Stimulated activated naive CD8-positive, alpha-beta T cell treated with anti-CD3 and anti-CD28 coated beads, Interleukin-15, Interleukin-2, amounts not matched to agents 100 ng/mL and 50 ng/mL, for 24 hours (primary cell): Measurements from ENCODE around the gene ME1.

Source experiments
- H3K27ac Mint-ChIP-seq: one replicate; pipeline ENCODE4 v1.8.0; 2021; ENCODE audit warnings: mild to moderate bottlenecking, mixed read lengths
- H3K27me3 Mint-ChIP-seq: one replicate; pipeline ENCODE4 v1.8.0; 2021; ENCODE audit warnings: mixed read lengths
- H3K36me3 Mint-ChIP-seq: one replicate; pipeline ENCODE4 v1.8.0; 2021; ENCODE audit warnings: low read depth, mixed read lengths
- H3K4me1 Mint-ChIP-seq: one replicate; pipeline ENCODE4 v1.8.0; 2021; ENCODE audit warnings: low read depth, mixed read lengths
- H3K4me3 Mint-ChIP-seq: one replicate; pipeline ENCODE4 v1.8.0; 2021; ENCODE audit warnings: mild to moderate bottlenecking, mixed read lengths
- H3K9me3 Mint-ChIP-seq: one replicate; pipeline ENCODE4 v1.8.0; 2021; ENCODE audit warnings: mixed read lengths

The ME1 gene

DNA sequence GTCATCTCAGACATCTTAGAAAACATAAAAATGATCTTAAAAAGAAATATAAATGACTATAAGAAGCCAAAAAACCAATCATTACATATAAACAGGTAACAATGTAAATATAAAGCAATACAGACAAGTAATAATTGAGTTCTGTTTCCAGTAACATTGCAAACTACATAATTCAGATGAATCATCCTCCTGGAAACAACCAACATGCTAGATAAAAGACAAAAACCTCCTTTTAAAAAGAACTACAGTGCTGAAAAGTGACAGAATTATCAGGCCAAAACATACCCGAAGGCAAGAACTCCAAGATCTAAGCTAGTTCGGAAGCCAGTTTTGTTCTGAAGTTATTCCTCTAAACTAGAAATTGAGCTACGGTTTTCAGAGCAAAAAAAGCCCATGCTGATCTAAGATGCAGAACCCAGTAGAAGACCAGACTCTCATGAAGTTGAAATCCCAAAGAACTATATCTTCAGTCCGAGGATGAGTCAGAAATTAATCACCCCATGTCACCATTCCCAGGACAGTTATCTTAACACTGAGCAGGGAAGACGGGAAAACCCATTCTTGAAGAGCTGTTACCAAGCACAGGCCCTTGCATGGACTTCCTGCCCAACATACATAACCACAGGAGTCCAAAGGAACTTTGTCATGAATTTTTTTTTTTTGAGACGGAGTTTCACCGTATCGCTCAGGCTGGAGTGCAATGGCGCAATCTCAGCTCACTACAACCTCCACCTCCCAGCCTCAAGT is 247.6 kb downstream of the ME1 start:
- Mint-ChIP-seq H3K4me3 (no peak overlapping the region), H3K9me3 (no peaks in the 10 kb centered on the region), H3K27me3 (no peaks in the 10 kb centered on the region), H3K27ac (no peak overlapping the region), H3K36me3 (peaks cover 56% of the 10 kb centered on the region), H3K4me1 (no peaks in the 10 kb centered on the region)

DNA sequence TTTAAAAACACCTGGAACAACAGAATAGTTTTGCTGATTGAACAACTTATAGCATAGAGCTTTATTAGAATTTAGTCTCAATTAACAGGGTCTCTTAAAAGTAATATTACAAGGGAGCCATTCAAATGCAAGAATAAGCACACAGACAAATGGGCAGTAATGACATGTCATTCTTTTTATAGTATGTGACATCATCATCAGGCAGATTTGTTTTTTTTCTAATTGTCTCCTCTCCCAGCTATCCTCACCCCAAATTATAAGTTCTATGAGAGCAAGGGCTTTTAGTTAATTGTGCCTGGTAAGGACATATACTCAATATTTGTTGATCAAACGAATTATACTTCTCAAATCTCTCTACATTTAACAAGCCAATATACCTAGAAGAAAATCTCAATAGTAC is 248.7 kb downstream of the ME1 start:
- Mint-ChIP-seq H3K9me3 (no peaks in the 10 kb centered on the region), H3K4me1 (no peaks in the 10 kb centered on the region), H3K36me3 (peaks cover 61% of the 10 kb centered on the region)

DNA sequence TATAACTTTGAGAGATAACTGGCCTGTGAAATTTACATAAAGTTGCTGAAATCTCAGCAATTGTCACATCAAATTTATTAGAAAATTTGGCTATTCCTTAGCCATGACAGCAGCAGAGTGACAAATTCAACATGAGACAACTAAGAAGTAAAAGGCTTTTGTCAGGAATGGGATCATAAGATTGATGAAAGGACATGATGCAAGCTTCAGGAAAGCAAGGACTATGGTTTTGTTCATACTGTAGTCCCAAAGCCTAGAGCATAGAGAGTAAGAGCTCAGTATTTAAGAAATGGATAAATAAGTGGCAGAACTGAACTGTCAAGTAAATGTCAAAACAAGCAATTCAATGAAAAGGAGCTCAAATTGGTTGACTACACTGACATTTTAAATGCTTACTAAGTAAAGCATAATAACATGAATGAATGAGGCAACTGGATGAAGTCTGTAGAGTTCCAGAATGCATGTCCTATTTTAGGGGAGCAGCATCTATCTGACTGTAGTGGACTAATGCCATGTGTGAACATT is 250.4 kb downstream of the ME1 start:
- Mint-ChIP-seq H3K4me1 (no peaks in the 10 kb centered on the region), H3K4me3 (no peak overlapping the region), H3K27ac (no peak overlapping the region), H3K36me3 (peaks cover 61% of the 10 kb centered on the region), H3K9me3 (no peaks in the 10 kb centered on the region), H3K27me3 (no peaks in the 10 kb centered on the region)

More for the DNA sequence above, 248.7 kb downstream of the ME1 start:
- Mint-ChIP-seq H3K27me3 (no peaks in the 10 kb centered on the region), H3K27ac (no peak overlapping the region), H3K4me3 (no peak overlapping the region)

DNA sequence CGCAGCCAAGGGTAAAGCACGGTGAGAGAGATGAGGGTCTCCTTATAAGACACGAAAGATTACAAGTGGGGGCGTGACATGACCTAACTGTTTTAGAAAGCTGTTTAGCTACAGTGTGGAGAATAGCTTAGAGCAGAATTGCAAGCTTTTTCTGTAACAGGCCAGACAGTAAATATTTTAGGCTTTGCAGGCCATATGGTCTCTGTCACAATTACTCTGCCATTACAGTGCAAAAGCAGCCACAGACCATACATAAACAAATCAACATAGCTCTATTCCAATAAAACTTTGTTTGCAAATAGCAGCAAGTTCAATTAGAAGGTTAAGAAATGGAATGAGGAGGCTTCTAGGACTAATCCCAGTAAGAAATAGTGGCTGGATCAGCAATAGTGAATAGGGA is 254.6 kb downstream of the ME1 start:
- Mint-ChIP-seq H3K36me3 (peaks cover 42% of the 10 kb centered on the region), H3K9me3 (no peaks in the 10 kb centered on the region), H3K27ac (peak overlapping the region; percentile 22), H3K4me3 (no peak overlapping the region), H3K27me3 (no peaks in the 10 kb centered on the region), H3K4me1 (no peaks in the 10 kb centered on the region)

DNA sequence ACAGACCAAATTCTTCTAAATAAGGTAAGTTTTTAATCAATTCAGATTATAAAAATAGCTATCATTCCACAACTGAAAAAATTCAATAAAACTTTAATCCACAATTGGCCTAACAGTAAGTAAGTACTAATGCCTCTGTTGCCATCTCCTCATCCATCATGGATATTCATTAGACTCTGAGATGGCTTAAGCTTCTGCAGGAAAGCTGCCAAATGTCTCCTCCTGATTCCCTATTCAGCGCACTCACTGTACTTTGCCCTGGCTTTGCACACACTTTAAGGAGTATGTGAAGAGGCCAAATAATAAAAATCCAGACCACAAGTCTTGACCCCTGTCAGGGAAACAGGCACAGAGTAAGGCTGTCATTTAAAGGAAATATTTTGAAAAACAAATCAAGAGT is 261.3 kb downstream of the ME1 start:
- H3K4me3 Mint-ChIP-seq: no peak overlapping the region
- no peaks in the 10 kb centered on the region for H3K4me1 Mint-ChIP-seq
- H3K36me3 Mint-ChIP-seq: peaks cover 61% of the 10 kb centered on the region
- no peaks in the 10 kb centered on the region for H3K27me3 Mint-ChIP-seq
- H3K27ac Mint-ChIP-seq: no peak overlapping the region
- H3K9me3 Mint-ChIP-seq: no peaks in the 10 kb centered on the region

DNA sequence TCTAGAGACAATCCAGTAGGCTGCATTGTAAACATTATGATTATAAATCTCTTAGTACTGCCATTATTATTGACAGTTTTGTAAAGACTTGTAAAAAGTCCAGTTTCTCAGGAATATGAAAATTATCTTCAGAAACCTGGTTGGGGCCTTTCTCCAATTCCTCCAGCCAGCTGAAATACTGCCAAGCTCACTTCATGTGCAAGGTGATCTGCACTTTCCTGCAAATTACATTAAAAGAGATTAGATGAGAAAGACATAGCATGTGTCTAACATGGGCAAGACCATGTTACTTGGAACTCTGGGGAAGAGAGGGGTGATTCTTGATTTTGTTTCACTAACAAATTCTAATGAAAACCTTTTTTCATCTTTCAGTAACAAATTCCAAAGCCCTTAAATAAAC is 261.7 kb downstream of the ME1 start:
- Mint-ChIP-seq H3K9me3 (no peaks in the 10 kb centered on the region), H3K27me3 (no peaks in the 10 kb centered on the region), H3K36me3 (peaks cover 60% of the 10 kb centered on the region), H3K4me3 (no peak overlapping the region), H3K27ac (no peak overlapping the region), H3K4me1 (no peaks in the 10 kb centered on the region)

DNA sequence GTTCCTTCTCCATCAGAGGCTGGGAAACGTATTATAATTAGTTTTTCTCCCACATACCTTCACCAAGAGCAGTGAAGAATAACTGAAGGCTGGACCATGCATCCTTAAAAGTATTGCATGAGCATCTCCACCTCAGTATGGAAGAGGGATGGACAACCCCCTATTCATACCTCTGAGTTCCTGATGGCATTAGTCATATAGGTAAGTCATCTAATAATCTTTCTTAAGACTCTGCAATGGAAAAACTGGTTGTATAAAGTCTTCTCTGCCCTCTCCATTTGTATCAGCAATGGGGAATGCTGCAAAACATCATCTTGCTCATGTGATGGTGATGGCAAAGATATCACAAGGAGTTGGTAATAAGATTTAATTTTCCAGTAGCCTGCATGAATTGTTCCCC is 262.3 kb downstream of the ME1 start:
- Mint-ChIP-seq H3K27ac (peak overlapping the region; percentile 16), H3K9me3 (no peaks in the 10 kb centered on the region), H3K4me1 (no peaks in the 10 kb centered on the region), H3K36me3 (peaks cover 59% of the 10 kb centered on the region), H3K4me3 (no peak overlapping the region), H3K27me3 (no peaks in the 10 kb centered on the region)

DNA sequence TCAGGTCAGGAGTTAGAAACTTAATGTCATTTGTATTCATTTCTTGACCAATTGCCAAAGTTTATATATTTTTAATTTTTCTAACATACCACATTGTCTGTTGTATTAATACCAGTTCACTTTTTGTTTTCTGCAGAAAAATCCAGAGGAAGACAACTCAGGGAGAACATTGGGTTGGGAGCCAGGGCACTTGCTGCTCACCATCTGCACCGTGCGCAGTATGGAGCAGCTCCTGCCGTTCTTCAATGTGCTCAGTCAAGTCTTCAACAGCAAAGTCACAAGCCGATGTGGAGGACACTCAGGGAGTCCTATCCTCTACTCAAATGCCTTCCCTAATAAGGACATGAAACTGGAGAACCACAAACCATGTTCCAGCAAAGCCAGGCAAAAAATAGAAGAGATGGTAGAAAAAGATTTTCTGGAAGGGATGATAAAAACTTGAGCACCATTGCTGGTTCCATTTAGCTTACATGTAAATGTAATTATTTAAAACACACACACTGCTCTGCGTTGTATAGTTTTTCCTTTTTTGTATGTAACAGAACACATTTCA is 263.0 kb downstream of the ME1 start:
- H3K27me3 Mint-ChIP-seq: no peaks in the 10 kb centered on the region
- peaks cover 59% of the 10 kb centered on the region for H3K36me3 Mint-ChIP-seq
- H3K27ac Mint-ChIP-seq: no peak overlapping the region

More for the DNA sequence above, 263.0 kb downstream of the ME1 start:
- Mint-ChIP-seq H3K4me1 (no peaks in the 10 kb centered on the region), H3K4me3 (no peak overlapping the region), H3K9me3 (no peaks in the 10 kb centered on the region)
